Spleen (tissue), 11 donors: ENCODE measurements around the gene BDH1. TPM values are rescaled to one million over a fixed set of nuclear protein-coding genes. Genes with fewer than 3 reads are reported as not detected.
"Not testable (repeated sequence)": the region's sequence is repeated elsewhere in the genome, so short reads cannot be mapped to it uniquely, and the experiment has no call there.

Source experiments
- DNase-seq: peaks from one replicate; pipeline ENCODE4 v3.0.0-alpha.2; 2020
- H3K27ac ChIP-seq, 8 donors: fragments of 200-600 bp; sonication (generic) in 7 of 8; 1 replicate in 4 of 8; 2 replicates in 4 of 8; pipeline versions ENCODE4 v1.5.0 to v1.8.0; 2016 to 2021; ENCODE audit warnings: inconsistent platforms in 4 of 8, mild to moderate bottlenecking in 4 of 8, moderate library complexity in 1 of 8
- H3K27me3 ChIP-seq, 7 donors: fragments of 200-600 bp; sonication (generic) in 6 of 7; replicated peaks in 1 of 7; 1 replicate in 4 of 7; 2 replicates in 3 of 7; pipeline versions ENCODE4 v1.5.0 to v1.8.0; 2016 to 2021; ENCODE audit warnings: inconsistent platforms in 3 of 7, mild to moderate bottlenecking in 1 of 7
- H3K36me3 ChIP-seq, 6 donors: fragments of 200-600 bp; sonication (generic) in 5 of 6; 1 replicate in 4 of 6; 2 replicates in 2 of 6; pipeline versions ENCODE4 v1.5.0 to v1.8.0; 2016 to 2021; ENCODE audit warnings: inconsistent platforms in 2 of 6
- H3K4me1 ChIP-seq, 6 donors: fragments of 200-600 bp; sonication (generic) in 5 of 6; 1 replicate in 3 of 6; 2 replicates in 3 of 6; pipeline versions ENCODE4 v1.5.0 to v1.8.0; 2016 to 2021; ENCODE audit warnings: inconsistent platforms in 3 of 6
- H3K4me3 ChIP-seq, 8 donors: fragments of 200-600 bp; sonication (generic) in 7 of 8; 1 replicate in 4 of 8; 2 replicates in 4 of 8; pipeline versions ENCODE4 v1.5.0 to v1.8.0; 2016 to 2021; ENCODE audit warnings: inconsistent platforms in 4 of 8, mild to moderate bottlenecking in 4 of 8, moderate library complexity in 2 of 8
- H3K9me3 ChIP-seq, 8 donors: fragments of 200-600 bp; sonication (generic) in 7 of 8; 1 replicate in 4 of 8; 2 replicates in 4 of 8; pipeline versions ENCODE4 v1.5.0 to v1.8.0; 2016 to 2021; ENCODE audit warnings: inconsistent platforms in 4 of 8
- CTCF ChIP-seq, 11 experiments: fragments of 200-600 bp in 7 of 11; fragments of 450-650 bp in 4 of 11; sonication (generic) in 4 of 11; IDR thresholded peaks in 8 of 11; conservative IDR thresholded peaks in 3 of 11; 1 replicate in 7 of 11; 2 replicates in 4 of 11; pipeline versions ENCODE4 v1.4.0 to v1.8.0; 2016 to 2021; ENCODE audit warnings: antibody characterized with exemption in 11 of 11, inconsistent platforms in 4 of 11, mild to moderate bottlenecking in 1 of 11
- POLR2A ChIP-seq, 3 donors: fragments of 450-650 bp; IDR thresholded peaks; one replicate each; pipeline ENCODE4 v1.5.1; 2017; ENCODE audit warnings: antibody characterized with exemption in 3 of 3, mild to moderate bottlenecking in 1 of 3
- POLR2AphosphoS5 ChIP-seq, 3 donors: sonication (generic); formaldehyde crosslinking; IDR thresholded peaks; one replicate each; pipeline ENCODE4 v1.5.1; 2017; ENCODE audit warnings: antibody characterized with exemption in 3 of 3
- WGBS, 5 donors: extraction: QIAGEN DNeasy Blood & Tissue Kit in 3 of 5; methylation state at CpG; one replicate each; pipeline versions ENCODE4 v1.1.5 to v1.1.7; 2013 to 2018; 5-methylcytosine and 5-hydroxymethylcytosine counted together
- intact Hi-C: fragments of 100-400 bp; cut with DNase I; formaldehyde crosslinking; loops from one replicate; pipeline ENCODE4 v1.15.0; 2023; ENCODE audit warnings: low total_unique reads
- polyA plus RNA-seq, 3 donors: library from polyadenylated mRNA; stranded (reverse); fragments of 200-250 nt; gene quantifications; one replicate each; pipeline ENCODE4 v1.2.1, GENCODE V29; 2013
- total RNA-seq, 7 donors: library from RNA; depleted of rRNA in 3 of 7; stranded (reverse); fragments of >200 nt in 3 of 7; fragmentation: NEBNext Ultra II Directional in 4 of 7; extraction: Animal tissue kit (Norgen Biotek cat#: 25700) in 4 of 7; gene quantifications; one replicate each; pipeline versions ENCODE4 v1.1.0 to v1.2.1, GENCODE V29; 2016 to 2021
- donor health status: healthy with polysubstance abuse.
- donor health status: DM: no; HTN: no; CAD: no; lungs with moderate emphysema.
- donor health status: DM: no; HTN: no; CAD: no.
- donor health status: Bipolar disorder and iron deficiency.
- donor health status: healthy.
- donor health status: DM: no; HTN: no; CAD: no.
- donor health status: DM: yes; HTN: yes; CAD: no.

The BDH1 gene
- total and polyA plus RNA-seq, 10 donors = 11.5 to 24.6 (median 17.5) TPM

GRCh38 chr3:197590313-197590962, 34.7 kb upstream of the BDH1 start:
- TF ChIP-seq POLR2AphosphoS5 (IDR thresholded peaks at IDR 0.05) = no peak
- no peak for TF ChIP-seq CTCF (IDR thresholded peaks at IDR 0.05 in 8 of 11, conservative IDR thresholded peaks at IDR 0.05 in 3 of 11)
- TF ChIP-seq POLR2A (IDR thresholded peaks at IDR 0.05) = no peak
- 79 to 90% (median 84%) methylated on average over 3 to 4 of the region's 4 CpGs for WGBS, 5 donors
- Histone ChIP-seq H3K4me1 (peaks cover 0 to 3% (median 0%) of the 10 kb centered on the region in 6 donors), H3K4me3 (no peak overlapping the region), H3K27ac (no peak overlapping the region), H3K36me3 (no peaks in the 10 kb centered on the region), H3K27me3 (no peaks in the 10 kb centered on the region), H3K9me3 (no peaks in the 10 kb centered on the region)
- intact Hi-C loops = no loop called here
- no peak for DNase-seq

- WGBS, 5 donors = 85 to 94% (median 92%) methylated on average over 13 of the region's 13 CpGs
Observed at GRCh38 chr3:197589545-197589944, 33.8 kb upstream of the BDH1 start.

GRCh38 chr3:197586768-197587167, 31.0 kb upstream of the BDH1 start:
- H3K4me3 ChIP-seq, intact Hi-C loops, H3K36me3 ChIP-seq, H3K9me3 ChIP-seq, DNase-seq, H3K27me3 ChIP-seq, H3K4me1 ChIP-seq, H3K27ac ChIP-seq: not testable (repeated sequence)
- WGBS, 5 donors = 90 to 99% (median 91%) methylated on average over 11 of the region's 11 CpGs

More at GRCh38 chr3:197589545-197589944, 33.8 kb upstream of the BDH1 start:
- H3K4me1 ChIP-seq = peaks cover 0 to 3% (median 0%) of the 10 kb centered on the region in 6 donors
- intact Hi-C loops = no loop called here
- no peak for DNase-seq
- no peaks in the 10 kb centered on the region for H3K27me3 ChIP-seq
- no peaks in the 10 kb centered on the region for H3K9me3 ChIP-seq
- no peak overlapping the region for H3K27ac ChIP-seq
- TF ChIP-seq CTCF (IDR thresholded peaks at IDR 0.05 in 8 of 11, conservative IDR thresholded peaks at IDR 0.05 in 3 of 11) (no peak), POLR2AphosphoS5 (IDR thresholded peaks at IDR 0.05) (no peak), POLR2A (IDR thresholded peaks at IDR 0.05) (no peak)
- no peak overlapping the region for H3K4me3 ChIP-seq
- no peaks in the 10 kb centered on the region for H3K36me3 ChIP-seq

GRCh38 chr3:197586181-197586580, 30.4 kb upstream of the BDH1 start:
- H3K4me3 ChIP-seq = no peak overlapping the region
- H3K27ac ChIP-seq = no peak overlapping the region
- no peak for TF ChIP-seq POLR2AphosphoS5 (IDR thresholded peaks at IDR 0.05)
- TF ChIP-seq CTCF (IDR thresholded peaks at IDR 0.05 in 8 of 11, conservative IDR thresholded peaks at IDR 0.05 in 3 of 11) = no peak
- TF ChIP-seq POLR2A (IDR thresholded peaks at IDR 0.05) = no peak
- no peaks in the 10 kb centered on the region for H3K9me3 ChIP-seq
- no peak for DNase-seq
- no peaks in the 10 kb centered on the region for H3K4me1 ChIP-seq
- intact Hi-C loops = no loop called here
- 85 to 96% (median 93%) methylated on average over 2 of the region's 2 CpGs for WGBS, 5 donors
- no peaks in the 10 kb centered on the region for H3K36me3 ChIP-seq
- H3K27me3 ChIP-seq = no peaks in the 10 kb centered on the region
